ENCODE data around the gene TBRG1. TPM values are rescaled to one million over a fixed set of nuclear protein-coding genes. Genes with fewer than 3 reads are reported as not detected.
A peak's percentile ranks its signal among the peaks of the same experiment; 100 is the strongest.

The TBRG1 gene
- polyA plus RNA-seq, 4 donors: 22.5 to 47.4 (median 41.1) TPM

- 44 to 51% (median 49%) methylated on average over 3 of the region's 3 CpGs for WGBS, 3 donors
- Histone ChIP-seq H3K27ac (ENCODE audit: low read depth in 1 of 3, low read length in 2 of 3) (no peak overlapping the region), H3K9me3 (ENCODE audit: control insufficient read depth in 2 of 2, insufficient read depth in 1 of 2, low read depth in 1 of 2, low read length in 1 of 2) (no peaks in the 10 kb centered on the region), H3K4me1 (ENCODE audit: control insufficient read depth in 3 of 3, insufficient read depth in 2 of 3, low read depth in 1 of 3, low read length in 2 of 3) (no peaks in the 10 kb centered on the region), H3K4me3 (ENCODE audit: low read depth in 1 of 3, low read length in 3 of 3) (no peak overlapping the region), H3K27me3 (ENCODE audit: control insufficient read depth in 3 of 3, insufficient read depth in 3 of 3, low read length in 3 of 3) (no peaks in the 10 kb centered on the region), H3K36me3 (ENCODE audit: control insufficient read depth in 3 of 3, insufficient read depth in 2 of 3, low read depth in 1 of 3, low read length in 3 of 3) (peaks cover 0 to 15% (median 5%) of the 10 kb centered on the region in 3 donors)
- FAIRE-seq (no peak), DNase-seq (no peak)
Measured at GRCh38 chr11:124643605-124644425, 21.2 kb downstream of the TBRG1 start.

- FAIRE-seq (no peak), DNase-seq (peak; percentile 56 to 78)
- Histone ChIP-seq H3K27me3 (ENCODE audit: control insufficient read depth in 3 of 3, insufficient read depth in 3 of 3, low read length in 3 of 3) (no peaks in the 10 kb centered on the region), H3K4me3 (ENCODE audit: low read depth in 1 of 3, low read length in 3 of 3) (no peak overlapping the region), H3K9me3 (ENCODE audit: control insufficient read depth in 2 of 2, insufficient read depth in 1 of 2, low read depth in 1 of 2, low read length in 1 of 2) (no peaks in the 10 kb centered on the region), H3K4me1 (ENCODE audit: control insufficient read depth in 3 of 3, insufficient read depth in 2 of 3, low read depth in 1 of 3, low read length in 2 of 3) (no peaks in the 10 kb centered on the region), H3K27ac (ENCODE audit: low read depth in 1 of 3, low read length in 2 of 3) (no peak overlapping the region), H3K36me3 (ENCODE audit: control insufficient read depth in 3 of 3, insufficient read depth in 2 of 3, low read depth in 1 of 3, low read length in 3 of 3) (peaks cover 0 to 18% (median 5%) of the 10 kb centered on the region in 3 donors)
- 25 to 31% (median 30%) methylated on average over 16 of the region's 16 CpGs for WGBS, 3 donors
Measured at GRCh38 chr11:124644426-124645280, 22.0 kb downstream of the TBRG1 start.

- DNase-seq (no peak), FAIRE-seq (no peak)
- H3K36me3 ChIP-seq (ENCODE audit: control insufficient read depth in 3 of 3, insufficient read depth in 2 of 3, low read depth in 1 of 3, low read length in 3 of 3): peaks cover 3 to 19% (median 5%) of the 10 kb centered on the region in 3 donors
- H3K4me3 ChIP-seq (ENCODE audit: low read depth in 1 of 3, low read length in 3 of 3): no peak overlapping the region
- H3K4me1 ChIP-seq (ENCODE audit: control insufficient read depth in 3 of 3, insufficient read depth in 2 of 3, low read depth in 1 of 3, low read length in 2 of 3): no peaks in the 10 kb centered on the region
- 74 to 91% (median 85%) methylated on average over 3 of the region's 3 CpGs for WGBS, 3 donors
- no peaks in the 10 kb centered on the region for H3K9me3 ChIP-seq (ENCODE audit: control insufficient read depth in 2 of 2, insufficient read depth in 1 of 2, low read depth in 1 of 2, low read length in 1 of 2)
- H3K27me3 ChIP-seq (ENCODE audit: control insufficient read depth in 3 of 3, insufficient read depth in 3 of 3, low read length in 3 of 3): no peaks in the 10 kb centered on the region
- H3K27ac ChIP-seq (ENCODE audit: low read depth in 1 of 3, low read length in 2 of 3): no peak overlapping the region
Measured at GRCh38 chr11:124646148-124646547, 23.5 kb downstream of the TBRG1 start.

GRCh38 chr11:124648610-124649009 is 25.9 kb downstream of the TBRG1 start:
- no peaks in the 10 kb centered on the region for H3K4me1 ChIP-seq (ENCODE audit: control insufficient read depth in 3 of 3, insufficient read depth in 2 of 3, low read depth in 1 of 3, low read length in 2 of 3)
- no peak overlapping the region for H3K4me3 ChIP-seq (ENCODE audit: low read depth in 1 of 3, low read length in 3 of 3)
- H3K27ac ChIP-seq (ENCODE audit: low read depth in 1 of 3, low read length in 2 of 3): no peak overlapping the region
- WGBS, 3 donors: 78 to 82% (median 81%) methylated on average over 6 of the region's 6 CpGs
- H3K27me3 ChIP-seq (ENCODE audit: control insufficient read depth in 3 of 3, insufficient read depth in 3 of 3, low read length in 3 of 3): no peaks in the 10 kb centered on the region
- H3K36me3 ChIP-seq (ENCODE audit: control insufficient read depth in 3 of 3, insufficient read depth in 2 of 3, low read depth in 1 of 3, low read length in 3 of 3): peaks cover 3 to 25% (median 4%) of the 10 kb centered on the region in 3 donors
- DNase-seq (no peak), FAIRE-seq (no peak)
- no peaks in the 10 kb centered on the region for H3K9me3 ChIP-seq (ENCODE audit: control insufficient read depth in 2 of 2, insufficient read depth in 1 of 2, low read depth in 1 of 2, low read length in 1 of 2)

- peaks cover 2 to 24% (median 2%) of the 10 kb centered on the region in 3 donors for H3K36me3 ChIP-seq (ENCODE audit: control insufficient read depth in 3 of 3, insufficient read depth in 2 of 3, low read depth in 1 of 3, low read length in 3 of 3)
- DNase-seq (no peak), FAIRE-seq (no peak)
- no peak overlapping the region for H3K4me3 ChIP-seq (ENCODE audit: low read depth in 1 of 3, low read length in 3 of 3)
- WGBS, 3 donors: 76 to 89% (median 87%) methylated on average over 16 of the region's 16 CpGs
- H3K27ac ChIP-seq (ENCODE audit: low read depth in 1 of 3, low read length in 2 of 3): no peak overlapping the region
- no peaks in the 10 kb centered on the region for H3K4me1 ChIP-seq (ENCODE audit: control insufficient read depth in 3 of 3, insufficient read depth in 2 of 3, low read depth in 1 of 3, low read length in 2 of 3)
- no peaks in the 10 kb centered on the region for H3K27me3 ChIP-seq (ENCODE audit: control insufficient read depth in 3 of 3, insufficient read depth in 3 of 3, low read length in 3 of 3)
- no peaks in the 10 kb centered on the region for H3K9me3 ChIP-seq (ENCODE audit: control insufficient read depth in 2 of 2, insufficient read depth in 1 of 2, low read depth in 1 of 2, low read length in 1 of 2)
Measured at GRCh38 chr11:124656774-124657630, 34.3 kb downstream of the TBRG1 start.

GRCh38 chr11:124657904-124658303 is 35.2 kb downstream of the TBRG1 start:
- Histone ChIP-seq H3K4me3 (ENCODE audit: low read depth in 1 of 3, low read length in 3 of 3) (no peak overlapping the region), H3K4me1 (ENCODE audit: control insufficient read depth in 3 of 3, insufficient read depth in 2 of 3, low read depth in 1 of 3, low read length in 2 of 3) (no peaks in the 10 kb centered on the region), H3K27me3 (ENCODE audit: control insufficient read depth in 3 of 3, insufficient read depth in 3 of 3, low read length in 3 of 3) (no peaks in the 10 kb centered on the region), H3K27ac (ENCODE audit: low read depth in 1 of 3, low read length in 2 of 3) (no peak overlapping the region), H3K9me3 (ENCODE audit: control insufficient read depth in 2 of 2, insufficient read depth in 1 of 2, low read depth in 1 of 2, low read length in 1 of 2) (no peaks in the 10 kb centered on the region), H3K36me3 (ENCODE audit: control insufficient read depth in 3 of 3, insufficient read depth in 2 of 3, low read depth in 1 of 3, low read length in 3 of 3) (peaks cover 2 to 17% (median 2%) of the 10 kb centered on the region in 3 donors)
- DNase-seq (no peak), FAIRE-seq (no peak)
- WGBS, 3 donors: 85 to 96% (median 95%) methylated on average over 5 of the region's 5 CpGs

- Histone ChIP-seq H3K9me3 (ENCODE audit: control insufficient read depth in 2 of 2, insufficient read depth in 1 of 2, low read depth in 1 of 2, low read length in 1 of 2) (no peaks in the 10 kb centered on the region), H3K27me3 (ENCODE audit: control insufficient read depth in 3 of 3, insufficient read depth in 3 of 3, low read length in 3 of 3) (no peaks in the 10 kb centered on the region), H3K4me3 (ENCODE audit: low read depth in 1 of 3, low read length in 3 of 3) (no peak overlapping the region), H3K4me1 (ENCODE audit: control insufficient read depth in 3 of 3, insufficient read depth in 2 of 3, low read depth in 1 of 3, low read length in 2 of 3) (no peaks in the 10 kb centered on the region), H3K36me3 (ENCODE audit: control insufficient read depth in 3 of 3, insufficient read depth in 2 of 3, low read depth in 1 of 3, low read length in 3 of 3) (peaks cover 2 to 16% (median 2%) of the 10 kb centered on the region in 3 donors), H3K27ac (ENCODE audit: low read depth in 1 of 3, low read length in 2 of 3) (no peak overlapping the region)
- DNase-seq (no peak), FAIRE-seq (no peak)
- 84 to 86% (median 85%) methylated on average over 3 of the region's 3 CpGs for WGBS, 3 donors
Measured at GRCh38 chr11:124658501-124658900, 35.8 kb downstream of the TBRG1 start.

- WGBS, 3 donors: 86 to 90% (median 88%) methylated on average over 1 of the region's 1 CpG
- Histone ChIP-seq H3K9me3 (ENCODE audit: control insufficient read depth in 2 of 2, insufficient read depth in 1 of 2, low read depth in 1 of 2, low read length in 1 of 2) (no peaks in the 10 kb centered on the region), H3K27me3 (ENCODE audit: control insufficient read depth in 3 of 3, insufficient read depth in 3 of 3, low read length in 3 of 3) (no peaks in the 10 kb centered on the region), H3K4me3 (ENCODE audit: low read depth in 1 of 3, low read length in 3 of 3) (no peak overlapping the region), H3K36me3 (ENCODE audit: control insufficient read depth in 3 of 3, insufficient read depth in 2 of 3, low read depth in 1 of 3, low read length in 3 of 3) (peaks cover 2 to 17% (median 2%) of the 10 kb centered on the region in 3 donors), H3K27ac (ENCODE audit: low read depth in 1 of 3, low read length in 2 of 3) (no peak overlapping the region), H3K4me1 (ENCODE audit: control insufficient read depth in 3 of 3, insufficient read depth in 2 of 3, low read depth in 1 of 3, low read length in 2 of 3) (no peaks in the 10 kb centered on the region)
- no peak for DNase-seq
- FAIRE-seq: no peak
Measured at GRCh38 chr11:124658986-124659385, 36.3 kb downstream of the TBRG1 start.
